ENCODE results near the gene GAS2L1. TPM values are rescaled to one million over a fixed set of nuclear protein-coding genes. Genes with fewer than 3 reads are reported as not detected.

The GAS2L1 gene
- total RNA-seq, 1 experiment from 2014 or later, result 29.4 TPM

DNA sequence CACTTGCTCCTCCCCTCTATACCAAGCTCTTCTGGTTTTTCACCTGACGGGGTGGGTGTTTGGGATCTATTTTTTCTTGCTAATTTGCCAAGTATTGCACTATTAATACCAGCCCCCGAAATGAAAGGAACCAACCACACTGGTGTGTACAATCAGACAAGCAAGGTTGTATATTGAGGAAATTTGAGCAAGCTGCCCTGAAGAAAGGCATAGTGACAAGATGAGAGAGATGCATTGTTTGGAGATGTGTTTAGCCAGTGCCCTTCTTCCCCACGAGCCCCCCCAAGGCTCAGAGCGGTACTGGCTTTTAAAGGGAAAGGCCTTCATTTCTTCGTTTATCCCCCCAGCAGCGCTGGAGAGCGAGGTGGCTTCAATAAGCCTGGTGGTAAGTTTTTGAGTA lies 15.2 kb upstream of the GAS2L1 start:
- ChIA-PET CTCF (no interaction called here), RAD21 (ENCODE audit: low non-redundant PET in 1 of 2, low total read pairs in 2 of 2, uncharacterized antibody in 2 of 2, unreplicated experiment in 2 of 2) (no interaction called here), POLR2A (no interaction called here)
- no peak for DNase-seq (ENCODE audit: low read depth, low spot score)
- no peak overlapping the region for H3K27ac ChIP-seq (ENCODE audit: low read depth, low read length)
- peaks cover 92% of the 10 kb centered on the region for H3K79me2 ChIP-seq (ENCODE audit: insufficient read depth, low read length)
- intact Hi-C loops (cut with micrococcal nuclease), result no loop called here
- peaks cover 77 to 92% of the 10 kb centered on the region in 2 experiments for H3K36me3 ChIP-seq (ENCODE audit: control insufficient read depth in 1 of 2, insufficient read depth in 2 of 2, low read length in 2 of 2)
- no peak overlapping the region for H2AFZ ChIP-seq (ENCODE audit: low read depth, low read length, poor library complexity, severe bottlenecking)
- BruUV-seq (replicated peaks), result no TSS peak
- no peak overlapping the region for H3K4me3 ChIP-seq (replicated peaks in 1 of 2; ENCODE audit: low read depth in 1 of 2, low read length in 2 of 2)
- TF ChIP-seq CTCF (IDR thresholded peaks at IDR 0.05 in 2 of 3, conservative IDR thresholded peaks at IDR 0.05 in 1 of 3; ENCODE audit: borderline replicate concordance in 1 of 3, insufficient read depth in 1 of 3, low read depth in 2 of 3, low read length in 2 of 3) (peak in 1 of 3 experiments; percentile 12; a peak in 1 of 6 replicates), JUND (IDR thresholded peaks at IDR 0.05) (no peak), SP1 (IDR thresholded peaks at IDR 0.05; ENCODE audit: low read depth) (no peak), EGR1 (IDR thresholded peaks at IDR 0.05; ENCODE audit: low read depth) (no peak)
- TF ChIP-seq, protein P1, sequence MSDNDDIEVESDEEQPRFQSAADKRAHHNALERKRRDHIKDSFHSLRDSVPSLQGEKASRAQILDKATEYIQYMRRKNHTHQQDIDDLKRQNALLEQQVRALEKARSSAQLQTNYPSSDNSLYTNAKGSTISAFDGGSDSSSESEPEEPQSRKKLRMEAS (IDR thresholded peaks at IDR 0.05), result no peak
- peaks cover 0 to 3% of the 10 kb centered on the region in 2 experiments; a peak in 1 of 4 replicates for H3K4me1 ChIP-seq (ENCODE audit: control insufficient read depth in 1 of 2, insufficient read depth in 2 of 2, low read length in 2 of 2)
- H3K9me2 ChIP-seq (ENCODE audit: insufficient read depth), result no peaks in the 10 kb centered on the region
- peak; percentile 68; the same call in 1 of the 2 replicates for ATAC-seq
- no peaks in the 10 kb centered on the region for H3K9me3 ChIP-seq (ENCODE audit: control insufficient read depth in 1 of 2, insufficient read depth in 1 of 2, low read depth in 1 of 2, low read length in 2 of 2)
- H4K20me1 ChIP-seq (ENCODE audit: insufficient read depth), result peaks cover 46% of the 10 kb centered on the region; the same call in 1 of the 2 replicates
- H3K27me3 ChIP-seq (ENCODE audit: insufficient read depth, low read length), result no peaks in the 10 kb centered on the region
- H3K4me2 ChIP-seq (ENCODE audit: low read length), result no peak overlapping the region
- no peak overlapping the region for H3K9ac ChIP-seq (ENCODE audit: low read length)

- ChIA-PET CTCF (interaction anchor here (1.0 kb wide), 1 partner anchor 14 kb away, joined by 3 read pairs; the partner anchor contains the start of gene GAS2L1), POLR2A (no interaction called here), RAD21 (ENCODE audit: low non-redundant PET in 1 of 2, low total read pairs in 2 of 2, uncharacterized antibody in 2 of 2, unreplicated experiment in 2 of 2) (no interaction called here)
- Histone ChIP-seq H3K4me1 (ENCODE audit: control insufficient read depth in 1 of 2, insufficient read depth in 2 of 2, low read length in 2 of 2) (peaks cover 0 to 3% of the 10 kb centered on the region in 2 experiments; a peak in 1 of 4 replicates), H3K79me2 (ENCODE audit: insufficient read depth, low read length) (peaks cover 84% of the 10 kb centered on the region), H3K27me3 (ENCODE audit: insufficient read depth, low read length) (no peaks in the 10 kb centered on the region), H3K9ac (ENCODE audit: low read length) (no peak overlapping the region), H3K27ac (ENCODE audit: low read depth, low read length) (no peak overlapping the region), H3K4me2 (ENCODE audit: low read length) (no peak overlapping the region), H3K4me3 (replicated peaks in 1 of 2; ENCODE audit: low read depth in 1 of 2, low read length in 2 of 2) (no peak overlapping the region), H3K9me3 (ENCODE audit: control insufficient read depth in 1 of 2, insufficient read depth in 1 of 2, low read depth in 1 of 2, low read length in 2 of 2) (no peaks in the 10 kb centered on the region), H3K9me2 (ENCODE audit: insufficient read depth) (no peaks in the 10 kb centered on the region), H3K36me3 (ENCODE audit: control insufficient read depth in 1 of 2, insufficient read depth in 2 of 2, low read length in 2 of 2) (peaks cover 78 to 95% of the 10 kb centered on the region in 2 experiments), H2AFZ (ENCODE audit: low read depth, low read length, poor library complexity, severe bottlenecking) (no peak overlapping the region), H4K20me1 (ENCODE audit: insufficient read depth) (peaks cover 42% of the 10 kb centered on the region; the same call in 1 of the 2 replicates)
- ATAC-seq (no peak), DNase-seq (ENCODE audit: low read depth, low spot score) (no peak)
- intact Hi-C loops (cut with micrococcal nuclease), result no loop called here
- TF ChIP-seq, protein P1 (IDR thresholded peaks at IDR 0.05), result no peak
- BruUV-seq (replicated peaks), result no TSS peak
These were observed 14.1 kb upstream of the GAS2L1 start for GRCh38 chr22:29292379-29292778.
